CD4-positive, alpha-beta T cell treated with Interleukin-12 subunit alpha and Interleukin-12 subunit beta, for 1 hour (primary cell): ENCODE data around the gene PARP12.
"Not testable (repeated sequence)": the region's sequence is repeated elsewhere in the genome, so short reads cannot be mapped to it uniquely, and the experiment has no call there.

Source experiments
- DNase-seq: peaks from one replicate; pipeline ENCODE4 v3.0.0-alpha.2; 2020

Gene PARP12

GRCh38 chr7:140062528-140063299, at the start of gene PARP12:
PARP12 (minus strand) TSS chr7:140062951; CDS start chr7:140062847, 104 bp downstream.
- DNase-seq = peak; percentile 90

- not testable (repeated sequence) for DNase-seq
Measured at GRCh38 chr7:140108777-140109176, 46.0 kb upstream of the PARP12 start.

DNA sequence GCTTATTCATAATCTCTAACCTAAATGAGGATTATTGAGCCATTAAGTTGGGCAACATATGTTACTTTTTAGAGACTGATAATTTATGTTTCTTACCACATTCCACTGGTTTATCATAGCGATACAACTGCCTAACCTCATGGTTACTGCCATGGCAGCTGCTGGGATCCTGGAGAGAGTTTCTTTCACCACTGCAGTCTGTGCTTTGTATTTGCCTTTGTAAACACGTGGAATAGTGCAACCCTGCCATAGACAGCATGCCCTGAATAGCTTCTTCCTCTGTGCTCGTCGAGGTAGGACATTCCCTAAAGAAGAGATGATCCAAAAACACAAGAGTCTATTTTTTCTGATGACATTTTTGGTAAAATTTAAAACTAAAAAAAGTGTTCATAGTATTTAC, 33.7 kb upstream of the PARP12 start:
- no peak for DNase-seq

GRCh38 chr7:140093375-140093774, 30.6 kb upstream of the PARP12 start:
- DNase-seq = no peak

GRCh38 chr7:140085447-140085846, 22.7 kb upstream of the PARP12 start:
- DNase-seq = no peak

DNA sequence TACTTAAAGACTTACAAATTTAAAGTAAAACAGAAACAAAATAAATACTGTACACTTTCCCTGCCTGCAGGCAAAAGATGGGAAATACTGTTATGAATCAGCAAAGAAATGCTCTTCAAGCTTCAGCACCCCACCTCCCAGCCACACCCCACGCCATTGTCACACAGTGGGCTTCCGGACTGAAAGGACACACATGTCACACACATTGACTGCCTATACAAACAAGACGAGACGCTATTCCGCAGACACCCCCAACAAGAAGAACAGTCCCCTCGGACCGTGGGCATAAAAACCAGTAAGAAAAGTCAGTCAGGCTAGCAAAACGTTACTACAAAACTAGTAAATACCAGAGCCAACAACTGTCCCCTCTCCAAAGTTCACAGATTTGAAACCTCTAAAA, 22.2 kb upstream of the PARP12 start:
- DNase-seq = peak; percentile 34

DNA sequence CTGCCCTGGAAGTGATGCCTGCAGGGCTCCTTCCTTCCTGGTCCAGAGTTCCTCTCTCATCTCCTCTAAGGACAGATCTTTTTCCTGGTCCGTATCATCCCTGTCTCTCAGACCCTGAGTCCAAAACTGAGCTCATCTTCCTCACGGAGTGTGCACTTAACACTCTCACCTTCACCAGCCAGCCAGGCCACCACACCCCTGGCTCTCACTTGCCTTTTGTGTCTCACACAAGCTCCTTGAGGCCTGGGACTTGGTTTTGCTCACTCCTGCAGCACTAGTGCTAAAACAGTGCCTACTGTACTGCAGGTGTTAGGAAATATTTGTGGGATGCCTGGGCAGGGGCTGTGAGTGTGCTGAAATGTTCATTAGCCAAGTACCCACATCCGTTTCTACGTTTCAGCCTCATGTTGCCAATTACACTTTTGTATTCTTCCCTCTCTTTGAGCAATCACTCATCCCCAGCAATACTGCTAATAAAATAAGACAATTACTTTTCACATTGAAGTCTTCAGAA, 21.4 kb upstream of the PARP12 start:
- DNase-seq = no peak

DNA sequence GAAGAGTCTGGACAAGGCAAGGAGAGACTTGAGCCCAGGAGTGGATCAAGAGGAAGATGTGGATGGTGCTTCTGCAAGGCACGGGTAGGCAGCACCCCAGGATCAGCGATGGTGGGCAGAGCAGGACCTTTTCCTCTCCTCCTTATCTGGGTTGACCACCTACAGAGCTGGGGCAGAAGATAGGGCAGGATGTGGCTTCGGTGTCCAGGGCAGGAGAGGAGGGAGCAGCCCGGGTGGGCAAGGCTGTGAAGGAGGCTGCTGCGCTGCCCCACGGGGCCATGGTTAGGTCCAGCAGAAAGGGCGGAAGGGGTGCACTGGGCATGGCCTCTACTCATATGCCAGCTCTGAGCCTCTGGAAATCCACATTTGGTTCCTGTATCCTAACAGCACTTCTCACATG, 20.0 kb upstream of the PARP12 start:
- DNase-seq = no peak

DNA sequence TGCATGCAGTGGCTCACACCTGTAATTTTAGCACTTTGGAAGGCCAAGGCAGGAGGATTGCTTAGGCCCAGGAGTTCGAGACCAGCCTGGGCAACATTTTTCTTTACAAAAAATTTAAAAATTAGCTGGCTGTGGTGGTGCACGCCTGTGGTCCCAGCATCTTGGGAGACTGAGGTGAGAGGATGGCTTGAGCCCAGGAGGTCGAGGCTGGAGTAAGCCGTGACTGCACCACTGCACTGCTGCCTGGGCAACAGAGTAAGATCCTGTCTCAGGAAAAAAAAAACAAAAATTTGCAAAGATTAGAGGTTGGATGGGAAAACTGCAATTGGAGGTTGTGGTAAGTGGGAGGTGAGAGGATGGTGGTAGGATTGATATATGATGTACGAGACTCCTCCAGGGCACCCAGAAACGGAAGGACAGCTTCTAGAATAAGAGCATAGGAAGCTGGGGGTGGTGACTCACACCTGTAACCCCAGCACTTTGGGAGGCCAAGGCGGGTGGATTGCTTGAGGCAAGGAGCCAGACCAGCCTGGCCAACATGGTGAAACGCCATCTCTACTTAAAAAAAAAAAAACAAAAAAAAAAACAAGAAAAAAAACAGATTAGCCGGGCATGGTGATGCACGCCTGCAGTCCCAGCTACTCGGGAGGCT, 19.1 kb upstream of the PARP12 start:
- DNase-seq = no peak

GRCh38 chr7:140080919-140081318, 18.2 kb upstream of the PARP12 start:
- DNase-seq = no peak

DNA sequence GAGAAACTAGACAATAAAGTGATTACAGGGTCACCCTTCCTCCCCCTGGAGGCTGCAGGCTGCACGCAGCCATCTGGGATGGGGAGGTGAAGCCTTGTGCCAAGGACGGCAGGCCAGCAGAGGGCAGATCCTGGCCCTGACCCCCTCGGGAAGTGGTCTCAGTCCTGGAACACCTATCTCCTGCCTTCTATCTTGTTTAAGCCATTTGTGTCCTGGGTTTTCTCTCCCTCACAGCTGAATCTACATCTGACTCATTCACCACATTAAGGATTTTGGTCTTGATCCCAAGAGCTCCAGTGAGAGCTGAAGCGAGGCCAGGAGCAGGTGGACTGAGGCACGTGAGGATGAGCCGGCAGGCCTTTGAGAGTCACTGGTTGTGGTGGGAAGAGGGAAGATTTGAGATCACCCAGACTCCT, 16.4 kb upstream of the PARP12 start:
- DNase-seq = no peak

DNA sequence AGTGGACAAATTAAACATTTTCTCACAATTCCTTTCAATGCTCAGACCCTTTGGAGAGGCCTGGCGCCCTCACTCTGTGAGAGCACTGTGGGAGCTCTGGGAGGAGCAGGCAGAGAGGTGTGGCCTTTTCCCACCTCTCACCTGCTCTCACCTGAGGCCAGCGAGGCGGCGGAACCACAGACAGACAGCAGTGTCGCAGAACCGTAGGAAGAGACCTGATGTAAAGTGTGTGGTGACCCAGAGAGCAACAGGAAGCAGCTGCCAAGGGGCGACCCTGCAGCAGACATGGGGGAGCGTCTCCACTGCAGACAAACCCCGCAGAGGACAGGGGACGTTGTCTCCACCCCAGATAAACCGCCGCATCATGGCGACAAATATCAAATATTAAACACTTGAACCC, 15.6 kb upstream of the PARP12 start:
- DNase-seq = no peak

- DNase-seq = no peak
Measured at GRCh38 chr7:140074780-140075179, 12.0 kb upstream of the PARP12 start.

GRCh38 chr7:140070546-140070945, 7.8 kb upstream of the PARP12 start:
- no peak for DNase-seq

DNA sequence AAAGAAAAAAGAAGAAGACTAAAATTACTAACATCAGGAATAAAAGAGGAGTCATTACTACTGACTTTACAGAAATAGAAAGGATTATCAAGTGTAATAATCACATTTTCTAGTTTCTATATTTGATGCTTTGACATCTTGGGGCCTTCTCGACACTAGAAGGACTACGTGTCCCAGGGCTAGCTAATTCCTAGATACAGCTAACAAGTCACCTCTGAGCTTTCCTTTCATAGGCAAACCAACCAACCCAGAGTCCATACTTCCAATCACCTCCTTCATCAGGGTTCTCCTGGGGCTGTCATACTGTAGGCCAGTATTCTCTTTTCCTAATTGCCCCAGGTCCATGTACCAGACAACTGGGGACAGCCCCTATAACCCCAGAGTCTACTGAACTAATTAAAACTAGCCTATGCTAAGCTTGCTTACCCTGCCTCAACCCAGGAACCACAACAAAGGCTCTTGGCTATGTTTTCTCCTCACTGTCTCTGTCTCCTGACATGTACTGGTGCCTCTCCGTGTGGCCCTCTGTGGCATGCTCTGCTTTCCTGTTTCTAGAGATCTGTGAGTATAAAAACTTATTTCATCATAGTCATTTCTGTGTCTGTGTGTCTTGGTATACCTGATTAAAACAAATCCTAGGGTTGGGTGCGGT, 6.7 kb upstream of the PARP12 start:
- DNase-seq = no peak

DNA sequence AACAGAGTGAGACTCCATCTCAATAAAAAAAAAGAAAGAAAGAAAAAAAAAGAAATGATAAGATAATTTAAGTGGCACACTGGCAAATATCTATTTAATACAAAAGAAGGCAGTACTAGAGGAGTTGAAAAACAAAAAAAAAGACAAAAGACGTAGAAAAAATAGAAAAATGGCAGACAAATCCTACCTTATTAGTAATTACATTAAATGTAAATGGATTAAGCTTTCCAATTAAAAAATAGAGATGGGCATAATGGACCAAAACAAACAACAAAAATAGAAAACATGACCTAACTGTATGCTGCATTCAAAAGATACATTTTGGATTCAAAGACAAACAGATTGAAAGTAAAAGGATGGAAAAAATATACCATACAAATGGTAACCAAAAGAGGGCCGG, 5.3 kb upstream of the PARP12 start:
- DNase-seq = no peak

GRCh38 chr7:140067052-140067451, 4.3 kb upstream of the PARP12 start:
- DNase-seq = no peak

- DNase-seq = peak; percentile 70
Measured at GRCh38 chr7:140062118-140062527, 628 bp downstream of the PARP12 start.

DNA sequence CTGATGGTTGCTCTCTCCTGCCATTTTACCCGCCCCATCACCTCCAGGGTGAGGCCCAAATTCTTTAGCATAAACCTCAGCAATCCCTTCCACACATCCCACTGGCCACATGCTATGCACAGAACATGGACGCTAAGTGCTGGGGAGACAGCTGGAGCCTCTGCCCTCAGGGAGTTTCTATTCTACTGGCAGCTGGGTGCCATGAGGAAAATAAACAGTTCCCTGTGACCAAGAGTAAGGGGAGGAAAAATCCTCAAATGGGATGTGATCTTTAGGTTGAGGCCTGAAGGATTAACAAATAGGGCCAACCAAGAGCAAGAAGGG, 1.2 kb downstream of the PARP12 start:
- no peak for DNase-seq

DNA sequence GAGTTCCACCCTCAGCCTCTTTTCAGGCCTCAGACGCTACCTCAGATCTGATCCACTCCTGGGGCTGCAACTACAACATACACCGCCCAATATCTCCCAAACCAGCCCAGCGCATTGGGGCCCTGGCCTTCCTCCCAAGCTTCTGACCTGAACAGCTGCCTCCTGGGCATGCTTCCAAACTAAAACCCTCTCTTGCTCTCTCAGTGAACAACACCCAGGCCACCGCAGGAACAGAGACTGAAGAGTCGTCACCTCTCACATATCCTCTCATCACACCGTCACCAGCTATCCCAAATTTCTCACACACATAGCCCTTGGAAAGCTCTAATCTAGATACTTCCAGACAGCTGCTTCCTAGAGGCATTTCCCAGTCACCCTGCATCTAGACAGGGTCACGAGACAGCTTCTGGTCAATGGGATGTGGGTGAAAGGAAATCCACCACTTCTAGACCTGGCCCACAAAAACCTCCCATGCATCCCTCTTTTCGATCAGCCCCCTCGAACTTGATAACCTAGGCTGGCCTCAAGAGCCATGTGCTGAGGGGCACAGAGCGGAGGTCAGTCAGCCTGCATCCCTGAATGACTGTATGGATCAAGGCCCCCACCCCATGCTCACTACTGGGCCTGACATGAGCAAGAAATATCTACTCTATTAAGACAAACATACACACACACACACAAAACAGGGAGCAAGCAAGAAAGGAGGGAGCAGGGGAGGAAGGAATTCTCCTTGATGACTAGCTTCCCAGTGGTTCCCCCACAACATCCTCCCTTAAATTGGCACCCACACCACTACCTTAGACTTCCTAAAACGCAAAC, 1.8 kb downstream of the PARP12 start:
- DNase-seq = no peak

DNA sequence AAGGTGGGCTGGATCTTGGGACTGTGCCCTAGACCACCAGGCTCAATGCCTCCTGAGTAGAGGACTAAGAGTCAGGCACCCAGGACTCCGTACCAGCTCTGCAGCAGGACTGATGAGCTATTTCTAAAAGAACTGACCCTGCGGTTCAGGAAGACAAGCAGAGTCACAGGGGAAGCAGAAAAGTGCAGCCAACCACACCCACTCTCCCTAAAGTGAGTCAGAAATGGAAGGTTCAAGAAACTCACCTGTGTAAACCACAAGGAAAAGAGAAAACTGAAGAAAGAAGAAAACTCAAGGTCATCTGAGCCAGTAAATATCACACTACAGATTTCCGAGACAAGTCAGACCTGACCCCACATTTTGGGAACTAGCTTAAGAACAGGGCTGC, 2.5 kb downstream of the PARP12 start:
- DNase-seq = no peak

DNA sequence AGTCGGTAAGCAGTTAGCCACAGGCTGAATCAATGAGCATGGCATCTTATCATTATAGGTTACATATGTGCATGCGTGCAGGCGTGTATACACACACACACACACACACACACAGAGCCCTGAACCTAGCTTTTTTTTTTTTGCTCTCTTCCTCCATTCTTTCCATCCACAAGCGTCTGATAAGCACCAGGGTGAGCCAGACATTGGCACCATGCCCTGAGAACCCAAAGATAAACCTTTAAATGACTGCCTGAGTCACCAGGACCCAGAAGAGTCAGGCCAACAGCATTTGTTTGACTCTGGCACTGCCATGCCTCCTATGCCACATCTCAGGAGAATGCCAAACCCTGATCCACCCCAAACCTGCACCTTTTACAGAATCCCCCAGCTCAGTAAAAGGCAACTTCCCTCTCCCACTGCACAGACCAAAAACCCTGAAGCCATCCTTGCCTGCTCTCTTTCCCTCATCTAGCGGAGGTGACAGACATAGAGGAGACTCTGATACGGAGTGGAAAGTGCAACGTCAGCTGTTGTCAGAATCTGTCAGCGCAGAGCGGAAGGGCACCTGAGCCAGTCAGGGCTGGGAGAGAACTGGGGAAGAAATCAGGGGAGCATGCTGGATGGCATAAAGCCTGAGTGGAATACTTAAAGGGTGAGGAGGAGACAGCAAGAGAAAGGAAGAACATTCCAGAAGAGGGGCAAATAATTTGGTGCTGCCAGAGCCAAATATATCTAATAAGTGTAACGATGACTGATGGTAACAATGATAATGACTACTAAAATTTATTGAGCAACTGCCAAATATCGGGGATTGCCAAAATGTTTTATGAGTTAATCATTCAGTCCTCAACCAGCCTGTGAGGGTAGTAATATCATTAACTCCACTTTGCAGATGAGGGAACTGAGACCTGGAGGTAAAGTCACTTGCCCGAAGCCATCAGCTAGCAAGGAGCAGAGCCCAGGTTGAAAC, 3.2 kb downstream of the PARP12 start:
- DNase-seq = no peak
